ENCODE results near the gene PTPRK. TPM values are rescaled to one million over a fixed set of nuclear protein-coding genes. Genes with fewer than 3 reads are reported as not detected.

The PTPRK gene
- total RNA-seq, 2 donors from 2014 or later, result 94.1 to 117 TPM

- TF ChIP-seq CTCF (IDR thresholded peaks at IDR 0.05), result no peak
- DNase-seq, result no peak
Measured at GRCh38 chr6:128455959-128456358, 64.4 kb downstream of the PTPRK start.

GRCh38 chr6:128452713-128453112 lies 67.7 kb downstream of the PTPRK start:
- H3K36me3 ChIP-seq, result no peaks in the 10 kb centered on the region
- H3K9me3 ChIP-seq, result no peaks in the 10 kb centered on the region
- no peak overlapping the region for H3K27ac ChIP-seq
- no peak overlapping the region for H3K4me3 ChIP-seq
- TF ChIP-seq CTCF (IDR thresholded peaks at IDR 0.05), result no peak
- H3K27me3 ChIP-seq, result no peaks in the 10 kb centered on the region
- intact Hi-C loops (cut with DNase I), result no loop called here
- no peaks in the 10 kb centered on the region for H3K4me1 ChIP-seq
- DNase-seq, result no peak
- no peak overlapping the region for H3K9ac ChIP-seq (ENCODE audit: low read depth in 2 of 2, low read length in 2 of 2)

More at GRCh38 chr6:128455959-128456358, 64.4 kb downstream of the PTPRK start:
- no peak overlapping the region for H3K9ac ChIP-seq (ENCODE audit: low read depth in 2 of 2, low read length in 2 of 2)
- no peak overlapping the region for H3K4me3 ChIP-seq
- no peak overlapping the region for H3K27ac ChIP-seq
- H3K36me3 ChIP-seq, result no peaks in the 10 kb centered on the region
- H3K9me3 ChIP-seq, result no peaks in the 10 kb centered on the region
- H3K27me3 ChIP-seq, result no peaks in the 10 kb centered on the region
- intact Hi-C loops (cut with DNase I), result no loop called here
- no peaks in the 10 kb centered on the region for H3K4me1 ChIP-seq

GRCh38 chr6:128446497-128446896 lies 73.9 kb downstream of the PTPRK start:
- Histone ChIP-seq H3K36me3 (no peaks in the 10 kb centered on the region), H3K27ac (no peak overlapping the region), H3K27me3 (no peaks in the 10 kb centered on the region), H3K9ac (ENCODE audit: low read depth in 2 of 2, low read length in 2 of 2) (no peak overlapping the region), H3K4me3 (no peak overlapping the region), H3K4me1 (no peaks in the 10 kb centered on the region), H3K9me3 (no peaks in the 10 kb centered on the region)
- no peak for TF ChIP-seq CTCF (IDR thresholded peaks at IDR 0.05)
- intact Hi-C loops (cut with DNase I), result no loop called here
- no peak for DNase-seq

GRCh38 chr6:128443553-128443952 lies 76.8 kb downstream of the PTPRK start:
- Histone ChIP-seq H3K36me3 (no peaks in the 10 kb centered on the region), H3K27ac (no peak overlapping the region), H3K4me3 (no peak overlapping the region), H3K9me3 (no peaks in the 10 kb centered on the region), H3K9ac (ENCODE audit: low read depth in 2 of 2, low read length in 2 of 2) (no peak overlapping the region), H3K27me3 (no peaks in the 10 kb centered on the region), H3K4me1 (no peaks in the 10 kb centered on the region)
- intact Hi-C loops (cut with DNase I), result no loop called here
- no peak for TF ChIP-seq CTCF (IDR thresholded peaks at IDR 0.05)
- no peak for DNase-seq

- Histone ChIP-seq H3K9me3 (no peaks in the 10 kb centered on the region), H3K36me3 (no peaks in the 10 kb centered on the region), H3K4me3 (no peak overlapping the region), H3K27me3 (no peaks in the 10 kb centered on the region), H3K4me1 (no peaks in the 10 kb centered on the region), H3K27ac (no peak overlapping the region), H3K9ac (ENCODE audit: low read depth in 2 of 2, low read length in 2 of 2) (no peak overlapping the region)
- no peak for DNase-seq
- intact Hi-C loops (cut with DNase I), result no loop called here
- TF ChIP-seq CTCF (IDR thresholded peaks at IDR 0.05), result no peak
Measured at GRCh38 chr6:128439627-128440026, 80.8 kb downstream of the PTPRK start.

GRCh38 chr6:128438393-128438792 lies 82.0 kb downstream of the PTPRK start:
- no peak overlapping the region for H3K9ac ChIP-seq (ENCODE audit: low read depth in 2 of 2, low read length in 2 of 2)
- H3K27ac ChIP-seq, result no peak overlapping the region
- H3K27me3 ChIP-seq, result no peaks in the 10 kb centered on the region
- intact Hi-C loops (cut with DNase I), result no loop called here
- H3K9me3 ChIP-seq, result no peaks in the 10 kb centered on the region
- no peak for DNase-seq
- H3K36me3 ChIP-seq, result no peaks in the 10 kb centered on the region
- H3K4me3 ChIP-seq, result no peak overlapping the region
- H3K4me1 ChIP-seq, result no peaks in the 10 kb centered on the region
- TF ChIP-seq CTCF (IDR thresholded peaks at IDR 0.05), result no peak

Measured in colonic mucosa (tissue), 4 donors.